Left lung (tissue), 10 donors: ENCODE results near the gene FNDC7. TPM values are rescaled to one million over a fixed set of nuclear protein-coding genes. Genes with fewer than 3 reads are reported as not detected.
A peak's percentile ranks its signal among the peaks of the same experiment; 100 is the strongest.

Experiments
- ATAC-seq: fragments of 200-7000 bp; cut with Tn5 transposase; one replicate; pipeline ENCODE4 v1.9.1; 2020; ENCODE audit warnings: moderate library complexity
- DNase-seq, 4 donors: peaks; one replicate each; pipeline ENCODE4 v3.0.0-alpha.2; 2013 to 2020
- H3K27ac ChIP-seq, 2 donors: fragments of 200-600 bp; sonication (generic) in 1 of 2; one replicate each; pipeline versions ENCODE4 v1.5.0 to v1.8.0; 2020 to 2021
- H3K27me3 ChIP-seq, 2 donors: fragments of 200-600 bp; sonication (generic) in 1 of 2; one replicate each; pipeline versions ENCODE4 v1.5.0 to v1.8.0; 2020 to 2021
- H3K36me3 ChIP-seq, 2 donors: fragments of 200-600 bp; sonication (generic) in 1 of 2; one replicate each; pipeline versions ENCODE4 v1.5.0 to v1.8.0; 2020 to 2021
- H3K4me1 ChIP-seq, 2 donors: fragments of 200-600 bp; one replicate each; pipeline ENCODE4 v1.8.0; 2021
- H3K4me3 ChIP-seq, 2 donors: fragments of 200-600 bp; sonication (generic) in 1 of 2; one replicate each; pipeline versions ENCODE4 v1.5.0 to v1.8.0; 2020 to 2021; ENCODE audit warnings: mild to moderate bottlenecking in 1 of 2
- H3K9me3 ChIP-seq, 2 donors: fragments of 200-600 bp; sonication (generic) in 1 of 2; one replicate each; pipeline versions ENCODE4 v1.5.0 to v1.8.0; 2020 to 2021
- intact Hi-C, 2 donors: fragments of 100-400 bp; cut with DNase I; formaldehyde crosslinking; loops; one replicate each; pipeline versions ENCODE4 v1.11.2 to v1.14.2; 2022
- polyA plus RNA-seq, 6 donors: library from polyadenylated mRNA; unstranded; fragments of 120-200 nt; gene quantifications; one replicate each; pipeline ENCODE4 v1.2.1, GENCODE V29; 2013; ENCODE audit not compliant: insufficient read length in 6 of 6
- total RNA-seq, 2 donors: library from RNA; stranded (reverse); fragmentation: NEBNext Ultra II Directional; extraction: Animal tissue kit (Norgen Biotek cat#: 25700); gene quantifications; one replicate each; pipeline ENCODE4 v1.2.1, GENCODE V29; 2021
- TF ChIP-seq, protein P1 (sequence below), 2 donors: fragments of 200-600 bp; sonication (generic) in 1 of 2; IDR thresholded peaks; one replicate each; pipeline versions ENCODE4 v1.5.0 to v1.8.0; 2021; ENCODE audit warnings: antibody characterized with exemption in 2 of 2
- donor health status: DM: no; HTN: yes; CAD: no.
- donor health status: DM: no; HTN: no; CAD: no.

Gene FNDC7
- total and polyA plus RNA-seq, 8 donors: 0.06 to 0.07 TPM; not detected in 6

DNA sequence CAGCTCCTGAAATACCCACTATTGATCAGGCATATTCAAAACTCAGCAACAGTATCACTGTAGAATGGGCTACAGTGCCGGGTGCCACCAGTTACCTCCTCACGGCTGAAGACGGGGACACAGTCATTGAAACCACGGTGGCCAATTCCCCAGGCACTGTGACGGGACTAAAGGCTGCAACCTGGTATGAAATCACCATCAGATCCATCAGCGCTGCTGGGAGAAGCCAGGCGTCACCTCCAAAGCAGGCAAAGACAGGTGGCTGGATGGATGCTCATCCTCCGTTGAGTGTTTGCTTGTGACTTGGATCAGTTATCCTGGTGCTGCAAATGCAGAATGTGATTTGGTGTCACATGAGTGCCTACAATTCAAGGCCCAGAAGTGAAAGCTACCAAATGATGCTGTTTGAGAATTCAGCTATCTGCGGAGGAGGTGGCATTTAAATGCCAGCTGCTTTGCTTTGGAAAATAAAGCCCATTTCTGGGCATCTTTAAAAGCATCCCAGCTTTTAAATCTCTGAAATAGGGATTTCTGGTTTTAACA, 5.1 kb downstream of the FNDC7 start:
- Histone ChIP-seq H3K27me3 (peaks cover 0 to 3% of the 10 kb centered on the region in 2 donors), H3K27ac (no peak overlapping the region), H3K36me3 (no peaks in the 10 kb centered on the region), H3K9me3 (no peaks in the 10 kb centered on the region), H3K4me3 (no peak overlapping the region), H3K4me1 (peaks cover 0 to 4% of the 10 kb centered on the region in 2 donors)
- DNase-seq (no peak), ATAC-seq (no peak)
- intact Hi-C loops: no loop called here
- TF ChIP-seq, protein P1, sequence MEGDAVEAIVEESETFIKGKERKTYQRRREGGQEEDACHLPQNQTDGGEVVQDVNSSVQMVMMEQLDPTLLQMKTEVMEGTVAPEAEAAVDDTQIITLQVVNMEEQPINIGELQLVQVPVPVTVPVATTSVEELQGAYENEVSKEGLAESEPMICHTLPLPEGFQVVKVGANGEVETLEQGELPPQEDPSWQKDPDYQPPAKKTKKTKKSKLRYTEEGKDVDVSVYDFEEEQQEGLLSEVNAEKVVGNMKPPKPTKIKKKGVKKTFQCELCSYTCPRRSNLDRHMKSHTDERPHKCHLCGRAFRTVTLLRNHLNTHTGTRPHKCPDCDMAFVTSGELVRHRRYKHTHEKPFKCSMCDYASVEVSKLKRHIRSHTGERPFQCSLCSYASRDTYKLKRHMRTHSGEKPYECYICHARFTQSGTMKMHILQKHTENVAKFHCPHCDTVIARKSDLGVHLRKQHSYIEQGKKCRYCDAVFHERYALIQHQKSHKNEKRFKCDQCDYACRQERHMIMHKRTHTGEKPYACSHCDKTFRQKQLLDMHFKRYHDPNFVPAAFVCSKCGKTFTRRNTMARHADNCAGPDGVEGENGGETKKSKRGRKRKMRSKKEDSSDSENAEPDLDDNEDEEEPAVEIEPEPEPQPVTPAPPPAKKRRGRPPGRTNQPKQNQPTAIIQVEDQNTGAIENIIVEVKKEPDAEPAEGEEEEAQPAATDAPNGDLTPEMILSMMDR (IDR thresholded peaks at IDR 0.05): no peak

GRCh38 chr1:108718927-108719655, 6.4 kb downstream of the FNDC7 start:
- Histone ChIP-seq H3K27ac (no peak overlapping the region), H3K36me3 (no peaks in the 10 kb centered on the region), H3K4me1 (peaks cover 0 to 4% of the 10 kb centered on the region in 2 donors), H3K9me3 (no peaks in the 10 kb centered on the region), H3K4me3 (no peak overlapping the region), H3K27me3 (peaks cover 0 to 3% of the 10 kb centered on the region in 2 donors)
- no peak for DNase-seq
- intact Hi-C loops: no loop called here
- no peak for ATAC-seq
- TF ChIP-seq, protein P1 (IDR thresholded peaks at IDR 0.05): no peak

DNA sequence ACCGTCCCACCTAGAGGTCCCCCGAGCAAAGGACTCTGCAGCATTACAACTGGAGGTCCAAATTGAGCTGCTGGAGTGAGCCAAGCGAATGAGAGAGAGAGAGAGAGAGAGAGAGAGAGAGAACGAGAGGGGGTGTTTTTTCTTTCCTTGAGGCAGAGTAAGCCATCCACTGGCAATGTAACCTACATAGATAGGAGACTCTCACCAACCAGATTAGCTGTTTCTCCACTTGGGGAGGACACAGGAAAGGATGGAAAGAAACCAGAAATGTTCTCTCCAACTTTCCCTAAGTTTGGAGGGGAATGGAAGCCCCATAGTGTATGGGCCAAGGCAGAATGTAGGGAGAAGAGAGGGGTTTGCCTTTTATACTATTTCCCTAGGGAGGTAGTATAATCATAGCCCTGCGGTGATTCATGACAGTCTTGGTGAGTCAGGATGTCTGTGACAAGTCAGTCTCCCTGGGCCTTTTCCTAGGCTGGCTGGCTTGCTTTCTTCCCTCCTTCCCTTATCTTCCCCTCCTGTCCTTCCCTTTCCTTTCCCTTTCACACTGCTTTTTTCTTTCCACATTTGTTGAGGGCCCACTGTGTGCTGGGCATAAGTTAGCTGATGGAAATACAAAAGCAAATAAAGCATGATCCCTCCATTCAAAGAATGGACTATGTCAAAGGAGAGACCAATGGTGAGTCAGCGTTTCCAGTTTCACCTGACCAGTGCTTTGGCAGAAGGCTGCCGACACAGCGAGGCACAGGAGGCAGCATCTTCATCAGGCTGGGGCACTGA, 7.1 kb downstream of the FNDC7 start:
- no peak overlapping the region for H3K27ac ChIP-seq
- H3K4me1 ChIP-seq: peaks cover 0 to 4% of the 10 kb centered on the region in 2 donors
- ATAC-seq (peak; percentile 52), DNase-seq (no peak)
- H3K36me3 ChIP-seq: no peaks in the 10 kb centered on the region
- H3K4me3 ChIP-seq: no peak overlapping the region
- H3K9me3 ChIP-seq: no peaks in the 10 kb centered on the region
- TF ChIP-seq, protein P1 (IDR thresholded peaks at IDR 0.05): no peak
- intact Hi-C loops: no loop called here
- peaks cover 0 to 3% of the 10 kb centered on the region in 2 donors for H3K27me3 ChIP-seq

GRCh38 chr1:108722292-108722691, 9.6 kb downstream of the FNDC7 start:
- no peaks in the 10 kb centered on the region for H3K36me3 ChIP-seq
- intact Hi-C loops: no loop called here
- no peak overlapping the region for H3K27ac ChIP-seq
- peak in 1 of 4 donors; percentile 10 for DNase-seq
- no peak overlapping the region for H3K4me3 ChIP-seq
- TF ChIP-seq, protein P1 (IDR thresholded peaks at IDR 0.05): no peak
- peaks cover 0 to 4% of the 10 kb centered on the region in 2 donors for H3K4me1 ChIP-seq
- H3K9me3 ChIP-seq: no peaks in the 10 kb centered on the region
- ATAC-seq: no peak
- peaks cover 0 to 3% of the 10 kb centered on the region in 2 donors for H3K27me3 ChIP-seq

- H3K27me3 ChIP-seq: no peaks in the 10 kb centered on the region
- H3K9me3 ChIP-seq: no peaks in the 10 kb centered on the region
- peaks cover 0 to 4% of the 10 kb centered on the region in 2 donors for H3K4me1 ChIP-seq
- ATAC-seq: no peak
- H3K4me3 ChIP-seq: no peak overlapping the region
- intact Hi-C loops: no loop called here
- H3K27ac ChIP-seq: no peak overlapping the region
- TF ChIP-seq, protein P1 (IDR thresholded peaks at IDR 0.05): no peak
- no peak for DNase-seq
- H3K36me3 ChIP-seq: no peaks in the 10 kb centered on the region
Measured at GRCh38 chr1:108725906-108726305, 13.2 kb downstream of the FNDC7 start.
